GM12865 (cell line): ENCODE measurements around the gene RETREG1.

Experiments
- DNase-seq: peaks from one replicate; pipeline ENCODE4 v3.0.0; 2010; ENCODE audit warnings: low read depth
- H3K4me3 ChIP-seq: 2 replicates; pipeline ENCODE4 v1.5.1; 2011; ENCODE audit warnings: mild to moderate bottlenecking, low read depth, low read length, control low read depth
- CTCF ChIP-seq: IDR thresholded peaks from 2 replicates; pipeline ENCODE4 v1.5.1; 2011; ENCODE audit warnings: low read length, control low read depth, low read depth, inconsistent platforms; ENCODE audit not compliant: insufficient read depth; ENCODE audit errors: missing control alignments

RETREG1 gene

GRCh38 chr5:16534280-16534679 is 82.5 kb downstream of the RETREG1 start:
- H3K4me3 ChIP-seq: no peak overlapping the region
- TF ChIP-seq CTCF: no peak
- DNase-seq: no peak

GRCh38 chr5:16531063-16531648 is 85.6 kb downstream of the RETREG1 start:
- no peak for DNase-seq
- TF ChIP-seq CTCF: no peak
- H3K4me3 ChIP-seq: no peak overlapping the region

GRCh38 chr5:16529306-16529705 is 87.5 kb downstream of the RETREG1 start:
- DNase-seq: no peak
- no peak for TF ChIP-seq CTCF
- H3K4me3 ChIP-seq: no peak overlapping the region

GRCh38 chr5:16528382-16529110 is 88.3 kb downstream of the RETREG1 start:
- no peak for DNase-seq
- H3K4me3 ChIP-seq: no peak overlapping the region
- TF ChIP-seq CTCF: no peak

- no peak for DNase-seq
- TF ChIP-seq CTCF: no peak
- no peak overlapping the region for H3K4me3 ChIP-seq
These were observed 91.1 kb downstream of the RETREG1 start for GRCh38 chr5:16525651-16526050.

- DNase-seq: no peak
- no peak overlapping the region for H3K4me3 ChIP-seq
- no peak for TF ChIP-seq CTCF
These were observed 92.5 kb downstream of the RETREG1 start for GRCh38 chr5:16524286-16524685.
